Parathyroid adenoma (tissue), 2 donors: Measurements from ENCODE around the gene HRK.

Source experiments
- H2AFZ ChIP-seq: fragments of 300-600 bp; sonication (generic); one replicate; pipeline ENCODE4 v1.7.0; 2017; ENCODE audit warnings: antibody characterized with exemption, mild to moderate bottlenecking
- H3K27ac ChIP-seq: fragments of 300-600 bp; sonication (generic); one replicate; pipeline ENCODE4 v1.7.0; 2017
- H3K27me3 ChIP-seq: fragments of 300-600 bp; sonication (generic); one replicate; pipeline ENCODE4 v1.7.0; 2017; ENCODE audit warnings: low read length; ENCODE audit not compliant: control insufficient read depth, insufficient read depth
- H3K36me3 ChIP-seq: fragments of 300-600 bp; sonication (generic); one replicate; pipeline ENCODE4 v1.7.0; 2017; ENCODE audit warnings: low read length; ENCODE audit not compliant: control insufficient read depth, insufficient read depth
- H3K4me1 ChIP-seq: fragments of 300-600 bp; sonication (generic); one replicate; pipeline ENCODE4 v1.7.0; 2017; ENCODE audit warnings: control low read depth
- H3K4me2 ChIP-seq: fragments of 300-600 bp; sonication (generic); one replicate; pipeline ENCODE4 v1.7.0; 2017; ENCODE audit warnings: low read length
- H3K4me3 ChIP-seq: fragments of 300-600 bp; sonication (generic); one replicate; pipeline ENCODE4 v1.7.0; 2017; ENCODE audit warnings: low read depth, low read length
- H3K79me2 ChIP-seq: fragments of 300-600 bp; sonication (generic); one replicate; pipeline ENCODE4 v1.7.0; 2017; ENCODE audit warnings: control low read depth
- H3K9ac ChIP-seq: fragments of 300-600 bp; sonication (generic); one replicate; pipeline ENCODE4 v1.7.0; 2017; ENCODE audit warnings: mild to moderate bottlenecking
- H3K9me3 ChIP-seq: fragments of 300-600 bp; sonication (generic); one replicate; pipeline ENCODE4 v1.7.0; 2017; ENCODE audit warnings: low read length; ENCODE audit not compliant: control insufficient read depth
- CTCF ChIP-seq: fragments of 300-600 bp; sonication (generic); IDR thresholded peaks from one replicate; pipeline ENCODE4 v1.7.0; 2017; ENCODE audit warnings: antibody characterized with exemption, mild to moderate bottlenecking
- donor health status: primary hyperparathyroidism.

The HRK gene

GRCh38 chr12:116849216-116849615 lies 32.0 kb downstream of the HRK start:
- TF ChIP-seq CTCF: no peak
- no peaks in the 10 kb centered on the region for H3K36me3 ChIP-seq
- no peaks in the 10 kb centered on the region for H3K4me1 ChIP-seq
- H3K4me3 ChIP-seq: no peak overlapping the region
- no peaks in the 10 kb centered on the region for H3K27me3 ChIP-seq
- H3K79me2 ChIP-seq: no peaks in the 10 kb centered on the region
- no peak overlapping the region for H3K27ac ChIP-seq
- no peak overlapping the region for H3K9ac ChIP-seq
- H2AFZ ChIP-seq: no peak overlapping the region
- no peaks in the 10 kb centered on the region for H3K9me3 ChIP-seq
- H3K4me2 ChIP-seq: no peak overlapping the region

- Histone ChIP-seq H3K9ac (no peak overlapping the region), H3K4me1 (no peaks in the 10 kb centered on the region), H3K79me2 (no peaks in the 10 kb centered on the region), H3K4me2 (no peak overlapping the region), H3K27ac (no peak overlapping the region), H3K9me3 (no peaks in the 10 kb centered on the region), H3K36me3 (no peaks in the 10 kb centered on the region), H3K4me3 (no peak overlapping the region), H2AFZ (no peak overlapping the region), H3K27me3 (no peaks in the 10 kb centered on the region)
- no peak for TF ChIP-seq CTCF
Observed at GRCh38 chr12:116843085-116843484, 38.2 kb downstream of the HRK start.

GRCh38 chr12:116839287-116839830 lies 41.9 kb downstream of the HRK start:
- Histone ChIP-seq H3K27me3 (no peaks in the 10 kb centered on the region), H2AFZ (no peak overlapping the region), H3K4me3 (no peak overlapping the region), H3K9me3 (no peaks in the 10 kb centered on the region), H3K4me1 (no peaks in the 10 kb centered on the region), H3K9ac (no peak overlapping the region), H3K4me2 (no peak overlapping the region), H3K36me3 (no peaks in the 10 kb centered on the region), H3K79me2 (no peaks in the 10 kb centered on the region), H3K27ac (no peak overlapping the region)
- no peak for TF ChIP-seq CTCF

- Histone ChIP-seq H3K79me2 (no peaks in the 10 kb centered on the region), H3K27ac (no peak overlapping the region)
Observed at GRCh38 chr12:116838365-116838764, 42.9 kb downstream of the HRK start.

More at GRCh38 chr12:116838365-116838764, 42.9 kb downstream of the HRK start:
- Histone ChIP-seq H3K4me1 (no peaks in the 10 kb centered on the region), H3K36me3 (no peaks in the 10 kb centered on the region), H3K4me2 (no peak overlapping the region), H2AFZ (no peak overlapping the region), H3K9me3 (no peaks in the 10 kb centered on the region), H3K9ac (no peak overlapping the region), H3K4me3 (no peak overlapping the region), H3K27me3 (no peaks in the 10 kb centered on the region)
- no peak for TF ChIP-seq CTCF
